GM18520 (cell line): ENCODE data around the gene DNM3.
"Not testable (repeated sequence)": the region's sequence is repeated elsewhere in the genome, so short reads cannot be mapped to it uniquely, and the experiment has no call there.

Experiments used
- ATAC-seq: cut with Tn5 transposase; IDR thresholded peaks from one replicate; pipeline ENCODE4 v1.9.1; 2021; ENCODE audit not compliant: unreplicated experiment

DNM3 gene

GRCh38 chr1:172005856-172006255 is 164.6 kb downstream of the DNM3 start:
- ATAC-seq: no peak

GRCh38 chr1:172006660-172007059 is 165.4 kb downstream of the DNM3 start:
- no peak for ATAC-seq

GRCh38 chr1:172018727-172019311 is 177.5 kb downstream of the DNM3 start:
- no peak for ATAC-seq

- no peak for ATAC-seq
Observed at GRCh38 chr1:172019976-172020375, 178.7 kb downstream of the DNM3 start.

GRCh38 chr1:172024516-172024915 is 183.2 kb downstream of the DNM3 start:
- no peak for ATAC-seq

- ATAC-seq: not testable (repeated sequence)
Observed at GRCh38 chr1:172024944-172025738, 183.8 kb downstream of the DNM3 start.

- ATAC-seq: no peak
Observed at GRCh38 chr1:172040466-172040865, 199.2 kb downstream of the DNM3 start.

GRCh38 chr1:172041102-172041501 is 199.8 kb downstream of the DNM3 start:
- no peak for ATAC-seq

- ATAC-seq: no peak
Observed at GRCh38 chr1:172041742-172042141, 200.4 kb downstream of the DNM3 start.

- no peak for ATAC-seq
Observed at GRCh38 chr1:172043900-172044299, 202.6 kb downstream of the DNM3 start.

GRCh38 chr1:172051898-172052297 is 210.6 kb downstream of the DNM3 start:
- ATAC-seq: no peak

- no peak for ATAC-seq
Observed at GRCh38 chr1:172054172-172054571, 212.9 kb downstream of the DNM3 start.

GRCh38 chr1:172055816-172056419 is 214.6 kb downstream of the DNM3 start:
- not testable (repeated sequence) for ATAC-seq

GRCh38 chr1:172068334-172068733 is 227.0 kb downstream of the DNM3 start:
- no peak for ATAC-seq

GRCh38 chr1:172069051-172069450 is 227.8 kb downstream of the DNM3 start:
- ATAC-seq: no peak

GRCh38 chr1:172069534-172069933 is 228.2 kb downstream of the DNM3 start:
- ATAC-seq: no peak

GRCh38 chr1:172070055-172070454 is 228.8 kb downstream of the DNM3 start:
- ATAC-seq: no peak

- ATAC-seq: no peak
Observed at GRCh38 chr1:172071746-172072145, 230.4 kb downstream of the DNM3 start.

- not testable (repeated sequence) for ATAC-seq
Observed at GRCh38 chr1:172079859-172080258, 238.6 kb downstream of the DNM3 start.

GRCh38 chr1:172083191-172083590 is 241.9 kb downstream of the DNM3 start:
- no peak for ATAC-seq

- ATAC-seq: no peak
Observed at GRCh38 chr1:172084876-172085275, 243.6 kb downstream of the DNM3 start.

- no peak for ATAC-seq
Observed at GRCh38 chr1:172085317-172085716, 244.0 kb downstream of the DNM3 start.
